H1 (cell line): ENCODE data around the gene DYNLT1.
"Not testable (repeated sequence)": the region's sequence is repeated elsewhere in the genome, so short reads cannot be mapped to it uniquely, and the experiment has no call there.

ENCODE experiments used
- CTCF ChIP-seq, 3 experiments: IDR thresholded peaks; 1 replicate in 2 of 3; 2 replicates in 1 of 3; pipeline versions ENCODE4 v1.5.1 to v1.6.1; 2011; ENCODE audit warnings: low read length in 3 of 3, mild to moderate bottlenecking in 3 of 3, inconsistent platforms in 2 of 3, low read depth in 1 of 3, moderate library complexity in 1 of 3; ENCODE audit not compliant: insufficient read depth in 1 of 3; ENCODE audit errors: control extremely low read depth in 1 of 3
- E2F6 ChIP-seq: IDR thresholded peaks from 2 replicates; pipeline ENCODE4 v1.6.1; 2012; ENCODE audit warnings: inconsistent platforms
- JUN ChIP-seq: IDR thresholded peaks from 2 replicates; pipeline ENCODE4 v1.6.1; 2011; ENCODE audit warnings: low read depth, mild to moderate bottlenecking, improper control_type of control experiment, low read length
- POLR2A ChIP-seq, 2 experiments: IDR thresholded peaks; 1 replicate in 1 of 2; 2 replicates in 1 of 2; pipeline ENCODE4 v1.6.1; 2011; ENCODE audit warnings: low read depth in 2 of 2, low read length in 2 of 2, mild to moderate bottlenecking in 2 of 2; ENCODE audit errors: control extremely low read depth in 1 of 2
- SIX5 ChIP-seq: IDR thresholded peaks from 2 replicates; pipeline ENCODE4 v1.6.1; 2011; ENCODE audit warnings: mild to moderate bottlenecking, low read depth, low read length
- YY1 ChIP-seq: IDR thresholded peaks from 2 replicates; pipeline ENCODE4 v1.6.1; 2011; ENCODE audit warnings: low read depth, mild to moderate bottlenecking, low read length
- ZNF274 ChIP-seq: IDR thresholded peaks from 2 replicates; pipeline ENCODE4 v1.7.0; 2012; ENCODE audit warnings: low read length, borderline replicate concordance; ENCODE audit errors: extremely low read depth

GRCh38 chr6:158632538-158633119, 11.9 kb downstream of the DYNLT1 start:
- not testable (repeated sequence) for TF ChIP-seq ZNF274; YY1; E2F6; CTCF (IDR thresholded peaks at IDR 0.05; ENCODE audit: control extremely low read depth in 1 of 3, insufficient read depth in 1 of 3, low read depth in 1 of 3, low read length in 3 of 3); JUN; POLR2A (IDR thresholded peaks at IDR 0.05; ENCODE audit: control extremely low read depth in 1 of 2, low read depth in 2 of 2, low read length in 2 of 2); SIX5
